MM.1S (cell line): ENCODE data around the gene TANGO2.

Source experiments
- DNase-seq: peaks from one replicate; pipeline ENCODE4 v3.0.0-alpha.2; 2015
- H2AFZ ChIP-seq: fragments of 300-600 bp; sonication (generic); 2 replicates; pipeline ENCODE4 v1.6.0; 2016; ENCODE audit warnings: antibody characterized with exemption, low read length
- H3F3A ChIP-seq: fragments of 300-600 bp; sonication (generic); 2 replicates; pipeline ENCODE4 v1.6.1; 2016; ENCODE audit warnings: mild to moderate bottlenecking, antibody characterized with exemption, low read length, moderate library complexity, mixed read lengths; ENCODE audit not compliant: insufficient read depth
- H3K27ac ChIP-seq: fragments of 300-600 bp; sonication (generic); 2 replicates; pipeline ENCODE4 v1.5.1; 2016; ENCODE audit warnings: mild to moderate bottlenecking, low read length
- H3K27me3 ChIP-seq: fragments of 300-600 bp; sonication (generic); replicated peaks from 2 replicates; pipeline ENCODE4 v1.6.0; 2016; ENCODE audit warnings: low read length; ENCODE audit not compliant: insufficient read depth
- H3K36me3 ChIP-seq: fragments of 300-600 bp; sonication (generic); replicated peaks from 2 replicates; pipeline ENCODE4 v1.6.1; 2016; ENCODE audit warnings: mild to moderate bottlenecking, low read length, mixed read lengths; ENCODE audit not compliant: insufficient read depth
- H3K4me1 ChIP-seq: fragments of 300-600 bp; sonication (generic); 2 replicates; pipeline ENCODE4 v1.6.1; 2016; ENCODE audit warnings: low read length, mixed read lengths
- H3K4me2 ChIP-seq: fragments of 300-600 bp; sonication (generic); 2 replicates; pipeline ENCODE4 v1.6.0; 2016; ENCODE audit warnings: low read depth, low read length
- H3K4me3 ChIP-seq: fragments of 300-600 bp; sonication (generic); 2 replicates; pipeline ENCODE4 v1.5.1; 2016; ENCODE audit warnings: low read length, mixed read lengths
- H3K79me2 ChIP-seq: fragments of 300-600 bp; sonication (generic); 2 replicates; pipeline ENCODE4 v1.6.1; 2016; ENCODE audit warnings: mixed run types, low read length, mixed read lengths
- H3K9ac ChIP-seq: fragments of 300-600 bp; sonication (generic); 2 replicates; pipeline ENCODE4 v1.6.1; 2016; ENCODE audit warnings: low read length, mixed read lengths
- H3K9me2 ChIP-seq: fragments of 300-600 bp; sonication (generic); replicated peaks from 2 replicates; pipeline ENCODE4 v1.6.1; 2016; ENCODE audit warnings: mild to moderate bottlenecking, low read length, mixed read lengths; ENCODE audit not compliant: insufficient read depth
- H3K9me3 ChIP-seq: fragments of 300-600 bp; sonication (generic); replicated peaks from 2 replicates; pipeline ENCODE4 v1.6.1; 2016; ENCODE audit warnings: mild to moderate bottlenecking, low read length, mixed read lengths; ENCODE audit not compliant: insufficient read depth
- H4K20me1 ChIP-seq: fragments of 300-600 bp; sonication (generic); 2 replicates; pipeline ENCODE4 v1.6.1; 2016; ENCODE audit warnings: mild to moderate bottlenecking, low read length, moderate library complexity, mixed read lengths; ENCODE audit not compliant: insufficient read depth
- EZH2 ChIP-seq: fragments of 300-600 bp; sonication (generic); optimal IDR thresholded peaks from 2 replicates; pipeline ENCODE3; 2017; ENCODE audit warnings: low read depth, mild to moderate bottlenecking, antibody characterized with exemption, low read length, mixed read lengths
- EZH2phosphoT487 ChIP-seq: fragments of 300-600 bp; sonication (generic); IDR thresholded peaks from 2 replicates; pipeline ENCODE4 v1.6.1; 2018; ENCODE audit warnings: antibody characterized with exemption, low read length
- TF ChIP-seq, protein P1 (sequence below): fragments of 300-600 bp; sonication (generic); IDR thresholded peaks from 2 replicates; pipeline ENCODE4 v1.5.1; 2016; ENCODE audit warnings: antibody characterized with exemption, low read length, mixed read lengths

The TANGO2 gene

DNA sequence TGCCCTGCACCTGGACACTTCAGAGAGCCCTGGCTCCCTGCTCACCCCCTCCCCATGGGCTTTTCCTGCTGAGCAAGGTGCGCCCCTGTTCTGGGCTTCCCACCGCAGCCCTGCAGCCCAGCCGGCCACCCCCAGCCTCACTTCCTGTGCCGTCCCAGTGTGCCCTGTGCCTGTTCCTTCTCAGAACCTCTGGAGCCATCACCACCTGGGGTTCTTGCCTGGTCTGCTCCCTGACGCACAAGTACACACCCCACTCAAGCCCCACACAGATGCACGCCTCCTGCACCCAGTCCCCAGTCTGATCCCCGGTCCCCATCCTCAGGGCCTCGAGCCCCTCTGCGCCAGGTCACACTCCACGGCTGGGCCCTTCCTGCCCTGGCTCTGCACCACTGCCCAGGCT lies 35.3 kb downstream of the TANGO2 start:
- H3K27me3 ChIP-seq = no peaks in the 10 kb centered on the region
- H3K9me3 ChIP-seq = no peaks in the 10 kb centered on the region
- H3K4me2 ChIP-seq = no peak overlapping the region
- TF ChIP-seq EZH2 (no peak), EZH2phosphoT487 (no peak)
- TF ChIP-seq, protein P1, sequence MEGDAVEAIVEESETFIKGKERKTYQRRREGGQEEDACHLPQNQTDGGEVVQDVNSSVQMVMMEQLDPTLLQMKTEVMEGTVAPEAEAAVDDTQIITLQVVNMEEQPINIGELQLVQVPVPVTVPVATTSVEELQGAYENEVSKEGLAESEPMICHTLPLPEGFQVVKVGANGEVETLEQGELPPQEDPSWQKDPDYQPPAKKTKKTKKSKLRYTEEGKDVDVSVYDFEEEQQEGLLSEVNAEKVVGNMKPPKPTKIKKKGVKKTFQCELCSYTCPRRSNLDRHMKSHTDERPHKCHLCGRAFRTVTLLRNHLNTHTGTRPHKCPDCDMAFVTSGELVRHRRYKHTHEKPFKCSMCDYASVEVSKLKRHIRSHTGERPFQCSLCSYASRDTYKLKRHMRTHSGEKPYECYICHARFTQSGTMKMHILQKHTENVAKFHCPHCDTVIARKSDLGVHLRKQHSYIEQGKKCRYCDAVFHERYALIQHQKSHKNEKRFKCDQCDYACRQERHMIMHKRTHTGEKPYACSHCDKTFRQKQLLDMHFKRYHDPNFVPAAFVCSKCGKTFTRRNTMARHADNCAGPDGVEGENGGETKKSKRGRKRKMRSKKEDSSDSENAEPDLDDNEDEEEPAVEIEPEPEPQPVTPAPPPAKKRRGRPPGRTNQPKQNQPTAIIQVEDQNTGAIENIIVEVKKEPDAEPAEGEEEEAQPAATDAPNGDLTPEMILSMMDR = no peak
- H3K4me1 ChIP-seq = no peaks in the 10 kb centered on the region
- no peaks in the 10 kb centered on the region for H3K79me2 ChIP-seq
- no peak for DNase-seq
- H3K9ac ChIP-seq = no peak overlapping the region
- no peaks in the 10 kb centered on the region for H3K36me3 ChIP-seq
- no peak overlapping the region for H2AFZ ChIP-seq
- no peaks in the 10 kb centered on the region for H4K20me1 ChIP-seq
- H3F3A ChIP-seq = no peaks in the 10 kb centered on the region
- no peak overlapping the region for H3K27ac ChIP-seq
- H3K9me2 ChIP-seq = no peaks in the 10 kb centered on the region
- H3K4me3 ChIP-seq = no peak overlapping the region

DNA sequence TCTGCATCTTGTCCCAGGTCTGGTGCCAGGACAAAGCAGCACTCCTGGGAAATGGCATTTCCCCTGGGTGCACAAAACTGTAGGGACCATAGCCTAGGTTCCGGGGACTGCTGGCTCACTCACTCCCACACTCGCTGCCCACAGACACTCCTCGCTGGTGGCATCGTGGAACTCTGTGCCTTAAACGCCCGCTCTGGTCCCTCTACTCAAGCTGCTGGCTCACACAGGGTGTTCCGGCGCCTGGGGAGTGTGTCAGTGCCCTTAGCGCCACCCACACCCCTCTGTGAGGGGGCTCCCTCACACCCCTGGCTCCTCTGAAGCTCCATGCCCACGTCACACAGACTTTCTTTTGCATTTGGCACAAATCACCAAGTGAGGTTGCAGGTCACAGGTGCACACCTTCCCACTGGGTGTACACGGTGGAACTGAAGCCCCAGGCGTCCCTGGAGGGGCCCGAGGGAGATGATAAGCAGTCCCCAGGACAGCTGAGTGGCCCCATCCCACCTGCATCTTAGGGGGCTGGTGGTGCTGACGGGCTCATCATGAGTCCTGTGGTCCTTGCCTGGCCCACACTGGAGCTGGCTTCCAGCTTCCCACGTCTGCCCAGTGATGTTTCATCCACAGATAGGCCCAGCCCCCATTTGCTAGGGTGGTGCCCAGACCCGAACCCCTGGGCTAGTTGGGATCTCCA lies 35.9 kb downstream of the TANGO2 start:
- H3K36me3 ChIP-seq = no peaks in the 10 kb centered on the region
- H4K20me1 ChIP-seq = no peaks in the 10 kb centered on the region
- DNase-seq = no peak
- H3K9ac ChIP-seq = no peak overlapping the region
- H3K9me3 ChIP-seq = no peaks in the 10 kb centered on the region
- H2AFZ ChIP-seq = no peak overlapping the region
- no peaks in the 10 kb centered on the region for H3K4me1 ChIP-seq
- H3K79me2 ChIP-seq = no peaks in the 10 kb centered on the region
- H3F3A ChIP-seq = no peaks in the 10 kb centered on the region
- no peaks in the 10 kb centered on the region for H3K9me2 ChIP-seq
- TF ChIP-seq EZH2phosphoT487 (no peak), EZH2 (no peak)
- TF ChIP-seq, protein P1 = no peak
- no peak overlapping the region for H3K4me3 ChIP-seq
- H3K4me2 ChIP-seq = no peak overlapping the region
- no peaks in the 10 kb centered on the region for H3K27me3 ChIP-seq
- no peak overlapping the region for H3K27ac ChIP-seq

DNA sequence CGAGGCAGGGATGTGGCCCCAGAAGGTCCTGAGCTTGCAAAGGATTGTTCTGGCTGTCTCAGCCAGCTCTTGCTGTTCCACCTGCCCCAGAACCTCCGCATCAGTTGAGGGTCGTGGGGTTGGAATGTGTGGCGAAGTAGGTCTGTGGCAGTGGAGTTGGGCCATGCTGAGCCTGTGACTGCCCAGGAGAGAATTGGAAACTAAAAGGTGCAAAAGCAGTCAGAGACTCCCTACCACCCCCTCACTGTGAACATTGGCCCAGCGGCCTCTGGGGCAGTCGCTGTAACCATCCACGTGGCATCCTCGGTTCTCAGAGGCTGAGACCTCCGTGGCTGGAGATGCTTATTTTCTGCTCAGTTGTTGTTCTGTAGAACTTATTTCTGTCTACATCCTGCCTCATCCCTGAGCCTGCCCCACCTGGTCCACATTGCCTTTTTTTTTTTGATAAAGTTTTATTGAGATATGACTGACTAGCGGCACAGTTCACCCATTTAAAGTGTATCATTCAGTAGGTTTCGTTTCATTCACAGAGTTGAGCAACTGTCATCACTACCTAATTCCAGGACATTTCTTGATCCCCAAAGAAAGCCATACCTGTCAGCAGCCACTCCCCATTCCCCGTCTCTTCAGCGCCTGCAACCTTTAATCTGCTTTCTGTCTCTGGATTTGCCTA lies 36.8 kb downstream of the TANGO2 start:
- H3K9ac ChIP-seq = no peak overlapping the region
- H3F3A ChIP-seq = no peaks in the 10 kb centered on the region
- H3K36me3 ChIP-seq = no peaks in the 10 kb centered on the region
- no peaks in the 10 kb centered on the region for H4K20me1 ChIP-seq
- no peaks in the 10 kb centered on the region for H3K4me1 ChIP-seq
- H3K27me3 ChIP-seq = no peaks in the 10 kb centered on the region
- H3K27ac ChIP-seq = no peak overlapping the region
- H3K4me3 ChIP-seq = no peak overlapping the region
- H3K79me2 ChIP-seq = no peaks in the 10 kb centered on the region
- no peak overlapping the region for H3K4me2 ChIP-seq
- H3K9me3 ChIP-seq = no peaks in the 10 kb centered on the region
- H2AFZ ChIP-seq = no peak overlapping the region
- no peak for TF ChIP-seq EZH2
- TF ChIP-seq, protein P1 = no peak
- no peaks in the 10 kb centered on the region for H3K9me2 ChIP-seq
- DNase-seq = no peak
